HEK293 (cell line): Measurements from ENCODE around the gene LRPPRC.

Experiments
- ZNF404 ChIP-seq: fragments of 450-650 bp; formaldehyde crosslinking; IDR thresholded peaks from 2 replicates; pipeline ENCODE4 v1.5.1; 2017; ENCODE audit warnings: missing biosample characterization, missing genetic modification characterization
- TF ChIP-seq, protein P1 (sequence below): fragments of 450-650 bp; formaldehyde crosslinking; IDR thresholded peaks from 2 replicates; pipeline ENCODE4 v1.5.1; 2016; ENCODE audit warnings: missing biosample characterization, missing genetic modification characterization

DNA sequence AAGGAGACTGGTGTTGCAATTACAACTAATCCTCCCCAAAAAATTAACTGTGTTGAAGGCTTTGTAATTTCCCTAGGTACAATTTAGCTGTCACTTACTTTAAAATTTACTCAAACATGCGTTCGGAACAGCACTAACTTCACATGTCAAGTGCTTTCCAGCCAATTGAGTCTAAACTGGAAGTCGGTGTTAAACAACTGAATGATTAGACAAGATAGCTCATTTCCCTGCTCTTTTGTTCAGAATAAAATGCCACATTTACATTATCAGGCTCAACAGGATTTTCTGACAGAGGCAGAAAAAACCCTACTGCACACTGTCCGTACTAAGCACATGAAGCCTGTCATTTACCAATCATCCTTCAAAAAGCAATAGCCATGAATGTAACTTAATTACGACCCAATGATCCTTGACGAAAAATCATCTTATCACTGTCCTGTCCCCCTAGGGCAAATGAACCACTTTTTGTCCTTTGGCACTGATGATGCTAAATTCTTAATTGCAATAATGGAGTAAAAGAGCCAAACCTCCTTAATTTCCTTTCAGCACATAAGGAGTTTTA, 56.0 kb downstream of the LRPPRC start:
- TF ChIP-seq ZNF404 (tag by site-specific recombination) = no peak
- TF ChIP-seq, protein P1, sequence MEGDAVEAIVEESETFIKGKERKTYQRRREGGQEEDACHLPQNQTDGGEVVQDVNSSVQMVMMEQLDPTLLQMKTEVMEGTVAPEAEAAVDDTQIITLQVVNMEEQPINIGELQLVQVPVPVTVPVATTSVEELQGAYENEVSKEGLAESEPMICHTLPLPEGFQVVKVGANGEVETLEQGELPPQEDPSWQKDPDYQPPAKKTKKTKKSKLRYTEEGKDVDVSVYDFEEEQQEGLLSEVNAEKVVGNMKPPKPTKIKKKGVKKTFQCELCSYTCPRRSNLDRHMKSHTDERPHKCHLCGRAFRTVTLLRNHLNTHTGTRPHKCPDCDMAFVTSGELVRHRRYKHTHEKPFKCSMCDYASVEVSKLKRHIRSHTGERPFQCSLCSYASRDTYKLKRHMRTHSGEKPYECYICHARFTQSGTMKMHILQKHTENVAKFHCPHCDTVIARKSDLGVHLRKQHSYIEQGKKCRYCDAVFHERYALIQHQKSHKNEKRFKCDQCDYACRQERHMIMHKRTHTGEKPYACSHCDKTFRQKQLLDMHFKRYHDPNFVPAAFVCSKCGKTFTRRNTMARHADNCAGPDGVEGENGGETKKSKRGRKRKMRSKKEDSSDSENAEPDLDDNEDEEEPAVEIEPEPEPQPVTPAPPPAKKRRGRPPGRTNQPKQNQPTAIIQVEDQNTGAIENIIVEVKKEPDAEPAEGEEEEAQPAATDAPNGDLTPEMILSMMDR (tag by site-specific recombination) = no peak
